Keratinocyte (primary cell): Measurements from ENCODE around the gene TLR1. TPM values are rescaled to one million over a fixed set of nuclear protein-coding genes. Genes with fewer than 3 reads are reported as not detected.

Experiments used
- DNase-seq: peaks from one replicate; pipeline ENCODE4 v3.0.0-alpha.2; 2011; ENCODE audit warnings: low read depth, missing footprints, low spot score
- FAIRE-seq: peaks from 2 replicates; lab custom pipeline; 2011; peaks lifted over from hg19 to GRCh38; lab: Jason Lieb, UNC
- H2AFZ ChIP-seq: 2 replicates; pipeline ENCODE4 v1.6.0; 2012; ENCODE audit warnings: low read length, control low read depth, inconsistent platforms; ENCODE audit not compliant: control insufficient read depth
- H3K27ac ChIP-seq: 2 replicates; pipeline ENCODE4 v1.5.1; 2011; ENCODE audit warnings: low read length; ENCODE audit not compliant: control insufficient read depth, insufficient read depth
- H3K27me3 ChIP-seq: 3 replicates; pipeline ENCODE4 v1.6.0; 2011; ENCODE audit warnings: low read length; ENCODE audit not compliant: control insufficient read depth, insufficient read depth; ENCODE audit errors: extremely low read depth
- H3K36me3 ChIP-seq, 2 experiments: 2 replicates in 1 of 2; 3 replicates in 1 of 2; pipeline ENCODE4 v1.5.1; 2011; ENCODE audit warnings: low read length in 2 of 2, mild to moderate bottlenecking in 1 of 2; ENCODE audit not compliant: control insufficient read depth in 2 of 2, insufficient read depth in 2 of 2; ENCODE audit errors: extremely low read depth in 1 of 2
- H3K4me1 ChIP-seq: 3 replicates; pipeline ENCODE4 v1.5.1; 2011; ENCODE audit warnings: low read length; ENCODE audit not compliant: control insufficient read depth, insufficient read depth; ENCODE audit errors: extremely low read depth
- H3K4me2 ChIP-seq: 3 replicates; pipeline ENCODE4 v1.6.0; 2011; ENCODE audit warnings: low read depth, low read length; ENCODE audit not compliant: control insufficient read depth, insufficient read depth; ENCODE audit errors: extremely low read depth
- H3K4me3 ChIP-seq, 3 experiments: fragments of 200-600 bp in 1 of 3; sonication (generic) in 1 of 3; 2 replicates in 2 of 3; 3 replicates in 1 of 3; pipeline ENCODE4 v1.5.1; 2011 to 2016; ENCODE audit warnings: low read length in 3 of 3, mild to moderate bottlenecking in 3 of 3, control low read depth in 2 of 3, inconsistent platforms in 1 of 3, low read depth in 1 of 3, mixed read lengths in 1 of 3, mixed run types in 1 of 3, moderate library complexity in 1 of 3; ENCODE audit not compliant: control insufficient read depth in 2 of 3, insufficient read depth in 2 of 3; ENCODE audit errors: extremely low read depth in 1 of 3
- H3K79me2 ChIP-seq: 2 replicates; pipeline ENCODE4 v1.6.0; 2012; ENCODE audit warnings: low read length; ENCODE audit not compliant: control insufficient read depth, insufficient read depth
- H3K9ac ChIP-seq: 3 replicates; pipeline ENCODE4 v1.6.0; 2011; ENCODE audit warnings: low read length; ENCODE audit not compliant: control insufficient read depth, insufficient read depth; ENCODE audit errors: extremely low read depth
- H3K9me1 ChIP-seq: 3 replicates; pipeline ENCODE4 v1.6.0; 2011; ENCODE audit warnings: low read length; ENCODE audit not compliant: control insufficient read depth, insufficient read depth; ENCODE audit errors: extremely low read depth
- H3K9me3 ChIP-seq: 2 replicates; pipeline ENCODE4 v1.5.1; 2012; ENCODE audit warnings: low read depth, low read length; ENCODE audit not compliant: control insufficient read depth
- H4K20me1 ChIP-seq: 3 replicates; pipeline ENCODE4 v1.6.0; 2011; ENCODE audit warnings: low read length; ENCODE audit not compliant: control insufficient read depth, insufficient read depth; ENCODE audit errors: extremely low read depth
- CTCF ChIP-seq, 3 experiments: IDR thresholded peaks in 1 of 3; conservative IDR thresholded peaks in 1 of 3; optimal IDR thresholded peaks in 1 of 3; 2 replicates in 2 of 3; 3 replicates in 1 of 3; pipeline versions ENCODE3 to v1.5.1; 2011; ENCODE audit warnings: low read length in 3 of 3, mild to moderate bottlenecking in 3 of 3, moderate library complexity in 2 of 3, control low read depth in 1 of 3, inconsistent platforms in 1 of 3; ENCODE audit not compliant: insufficient read depth in 2 of 3; ENCODE audit errors: extremely low read depth in 1 of 3
- EZH2 ChIP-seq: IDR thresholded peaks from one replicate; pipeline ENCODE4 v1.6.1; 2012; ENCODE audit warnings: inconsistent platforms, mild to moderate bottlenecking, low read length, moderate library complexity
- dilution Hi-C: fragments of 300-500 bp; cut with MboI; formaldehyde crosslinking; loops from one replicate; pipeline ENCODE4 v1.7.0; 2020; ENCODE audit warnings: low sequenced_read_pairs; ENCODE audit not compliant: extremely low pct_ligation_motif_present
- polyA plus RNA-seq, 5 experiments: library from polyadenylated mRNA; depleted of rRNA in 3 of 5; stranded (reverse) in 3 of 5; stranded (forward) in 1 of 5; unstranded in 1 of 5; fragments of >200 nt; gene quantifications; 1 replicate in 1 of 5; 2 replicates in 3 of 5; 3 replicates in 1 of 5; pipeline versions ENCODE4 v1.2.1 to v1.2.3, GENCODE V29; 2011 to 2012; ENCODE audit warnings: missing spikeins in 2 of 5, low read depth in 1 of 5, low replicate concordance in 1 of 5

TLR1 gene
- polyA plus RNA-seq, 1 donor (not counting 4 experiments of a cell fraction or from before 2014, with no cell fraction given): 0.73 TPM

DNA sequence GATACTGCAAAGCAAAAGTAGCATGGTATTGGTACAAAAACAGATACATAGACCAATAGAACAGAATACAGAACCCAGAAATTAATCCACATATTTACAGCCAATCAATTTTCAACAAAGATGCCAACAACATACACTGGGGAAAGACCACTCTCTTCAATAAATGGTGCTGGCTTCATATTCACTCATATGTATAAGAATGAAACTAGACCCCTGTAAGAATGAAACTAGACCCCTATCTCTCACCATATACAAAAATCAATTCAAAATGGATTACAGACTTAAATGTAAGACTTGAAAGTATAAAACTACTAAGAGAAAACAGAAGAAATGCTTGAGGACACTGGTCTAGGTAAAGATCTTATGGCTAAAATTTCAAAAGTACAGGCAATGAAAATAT, 32.7 kb upstream of the TLR1 start:
- H3K27ac ChIP-seq: no peak overlapping the region
- no peaks in the 10 kb centered on the region for H3K79me2 ChIP-seq
- DNase-seq: no peak
- dilution Hi-C loops: no loop called here
- H3K9ac ChIP-seq: no peak overlapping the region
- no peak overlapping the region for H2AFZ ChIP-seq
- no peak for FAIRE-seq
- no peaks in the 10 kb centered on the region for H3K9me3 ChIP-seq
- no peak overlapping the region for H3K4me3 ChIP-seq
- H4K20me1 ChIP-seq: no peaks in the 10 kb centered on the region
- H3K9me1 ChIP-seq: no peaks in the 10 kb centered on the region
- no peaks in the 10 kb centered on the region for H3K36me3 ChIP-seq
- H3K4me1 ChIP-seq: peaks cover 10% of the 10 kb centered on the region
- no peak overlapping the region for H3K4me2 ChIP-seq
- no peaks in the 10 kb centered on the region for H3K27me3 ChIP-seq
- TF ChIP-seq EZH2 (no peak), CTCF (optimal IDR thresholded peaks at IDR 0.05 in 1 of 3, IDR thresholded peaks at IDR 0.05 in 1 of 3, conservative IDR thresholded peaks at IDR 0.05 in 1 of 3; ENCODE audit: extremely low read depth in 1 of 3, insufficient read depth in 2 of 3, low read length in 3 of 3) (no peak)

GRCh38 chr4:38834570-38834969, 30.0 kb upstream of the TLR1 start:
- H3K4me1 ChIP-seq: peaks cover 10% of the 10 kb centered on the region
- H2AFZ ChIP-seq: no peak overlapping the region
- H3K9me3 ChIP-seq: no peaks in the 10 kb centered on the region
- no peaks in the 10 kb centered on the region for H3K27me3 ChIP-seq
- FAIRE-seq (no peak), DNase-seq (no peak)
- no peaks in the 10 kb centered on the region for H3K9me1 ChIP-seq
- H3K27ac ChIP-seq: no peak overlapping the region
- H3K4me3 ChIP-seq: no peak overlapping the region
- H3K9ac ChIP-seq: no peak overlapping the region
- H3K36me3 ChIP-seq: no peaks in the 10 kb centered on the region
- TF ChIP-seq EZH2 (no peak), CTCF (optimal IDR thresholded peaks at IDR 0.05 in 1 of 3, IDR thresholded peaks at IDR 0.05 in 1 of 3, conservative IDR thresholded peaks at IDR 0.05 in 1 of 3; ENCODE audit: extremely low read depth in 1 of 3, insufficient read depth in 2 of 3, low read length in 3 of 3) (no peak)
- no peak overlapping the region for H3K4me2 ChIP-seq
- no peaks in the 10 kb centered on the region for H3K79me2 ChIP-seq
- dilution Hi-C loops: no loop called here
- no peaks in the 10 kb centered on the region for H4K20me1 ChIP-seq
